Activated T-cell treated with anti-CD3 and anti-CD28 coated beads for 1 hour (primary cell): Measurements from ENCODE around the gene LNX1.

Experiments used
- DNase-seq: peaks from one replicate; pipeline ENCODE4 v3.0.0-alpha.2; 2020; ENCODE audit warnings: low read depth

The LNX1 gene

DNA sequence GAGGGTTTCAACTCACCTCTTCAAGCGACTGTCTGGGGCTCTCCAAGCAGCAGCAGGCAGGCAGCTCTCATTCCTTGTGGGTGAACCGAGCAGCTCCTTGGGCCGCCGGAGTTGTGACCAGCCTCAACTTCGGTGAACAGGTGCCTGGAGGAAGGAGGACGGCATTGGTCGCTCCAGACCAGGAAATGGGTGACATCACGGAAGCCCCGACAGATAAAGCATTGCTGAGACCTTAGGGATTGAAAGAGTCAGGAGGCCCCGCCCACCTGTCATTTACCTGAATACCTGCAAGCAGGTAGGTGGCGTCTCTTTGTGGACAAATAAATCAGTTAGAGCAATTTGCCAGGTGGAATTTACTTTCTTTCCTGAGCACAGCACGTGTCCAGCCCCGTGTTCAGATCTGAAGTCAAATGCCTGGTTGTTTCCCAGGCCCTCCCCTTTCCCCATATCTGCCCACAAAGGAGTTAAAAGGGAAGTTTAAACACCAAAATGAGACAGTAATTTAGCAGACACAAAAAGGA, at the start of gene LNX1:
Gene LNX1, minus strand, starts transcription at position 115 of the 521 bp plus-strand sequence. CDS start 17,484 bp downstream, outside the sequence.
- no peak for DNase-seq

DNA sequence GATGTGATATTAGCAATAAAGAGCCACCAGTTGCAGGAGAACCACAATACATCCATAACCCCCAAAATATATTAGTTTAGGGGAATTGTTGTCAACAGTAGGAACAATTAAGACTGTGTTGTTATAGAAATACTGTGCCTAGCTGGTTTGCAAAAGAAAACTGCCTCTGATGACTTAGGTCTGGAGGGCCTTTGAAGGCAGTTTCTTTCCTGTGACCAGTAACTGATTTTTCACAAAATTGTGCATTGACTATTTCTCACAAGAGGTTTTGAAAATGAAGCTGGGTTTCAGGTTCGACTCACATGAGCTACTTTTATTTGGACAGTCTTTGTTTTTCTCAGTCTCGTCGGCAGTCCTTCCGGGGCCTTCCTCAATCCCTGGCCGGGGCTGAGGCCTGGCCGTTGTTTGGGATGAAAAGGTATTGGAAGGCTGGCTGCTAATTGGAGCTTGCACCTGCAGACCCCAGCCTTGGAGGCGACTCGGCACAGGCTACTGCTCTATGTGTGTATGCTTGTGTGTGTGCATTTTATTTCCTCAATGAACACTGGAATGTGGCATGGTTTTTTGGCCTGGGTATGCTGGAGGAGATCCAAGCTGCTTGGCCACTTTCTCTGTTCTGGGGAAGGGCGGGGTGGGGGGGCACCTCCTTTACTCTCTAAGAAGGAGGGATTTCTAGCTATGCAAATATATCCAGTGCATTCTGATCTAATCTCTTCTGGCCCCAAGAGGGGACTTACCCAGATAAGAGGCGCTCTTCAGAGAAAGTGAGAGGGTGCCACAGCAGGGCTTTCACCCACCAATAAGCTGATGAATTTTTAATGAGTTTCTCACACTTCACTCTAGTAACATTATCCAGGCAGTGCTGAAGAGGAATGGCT, 49.5 kb upstream of the LNX1 start:
- no peak for DNase-seq

DNA sequence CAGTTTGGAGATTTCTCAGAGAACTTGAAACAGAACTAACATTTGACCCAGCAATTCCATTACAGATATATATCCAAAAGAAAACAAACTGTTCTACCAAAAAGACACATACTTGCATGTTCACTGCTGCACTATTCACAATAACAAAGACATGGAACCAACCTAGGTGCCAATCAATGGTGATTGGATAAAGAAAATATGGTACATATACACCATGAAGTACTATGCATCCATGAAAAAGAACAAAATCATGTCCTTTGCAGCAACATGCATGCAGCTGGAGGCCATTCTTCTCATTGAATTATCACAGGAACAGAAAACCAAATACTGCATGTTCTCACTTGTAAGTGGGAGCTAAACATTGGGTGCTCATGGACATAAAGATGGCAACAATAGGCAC, 47.6 kb upstream of the LNX1 start:
- DNase-seq: no peak

GRCh38 chr4:53637348-53637747, 46.1 kb upstream of the LNX1 start:
- DNase-seq: no peak

GRCh38 chr4:53635697-53636483, 44.6 kb upstream of the LNX1 start:
- DNase-seq: no peak

- DNase-seq: no peak
Measured at GRCh38 chr4:53633608-53634007, 42.3 kb upstream of the LNX1 start.

GRCh38 chr4:53629296-53629695, 38.0 kb upstream of the LNX1 start:
- no peak for DNase-seq

DNA sequence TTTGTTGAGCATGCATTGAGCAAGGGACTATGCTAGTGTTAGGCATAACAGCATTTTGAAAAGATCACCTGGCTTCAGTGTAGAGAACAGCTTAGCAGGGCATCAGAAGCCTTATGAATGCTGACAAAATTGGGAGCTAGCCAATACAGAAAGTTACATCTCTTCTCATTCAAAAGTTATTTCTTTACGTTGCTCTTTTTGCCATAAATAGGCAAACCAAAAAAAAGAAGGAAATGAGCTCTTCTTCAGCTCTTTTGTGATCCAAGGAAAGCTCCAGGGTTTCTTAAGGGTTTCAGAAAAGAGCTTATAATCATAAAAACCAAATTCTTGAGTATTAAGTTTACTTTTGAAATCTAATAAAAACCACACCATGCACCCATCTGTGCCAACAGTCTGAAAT, 35.2 kb upstream of the LNX1 start:
- DNase-seq: no peak

- no peak for DNase-seq
Measured at GRCh38 chr4:53625888-53626287, 34.6 kb upstream of the LNX1 start.

- DNase-seq: no peak
Measured at GRCh38 chr4:53622739-53623151, 31.5 kb upstream of the LNX1 start.

DNA sequence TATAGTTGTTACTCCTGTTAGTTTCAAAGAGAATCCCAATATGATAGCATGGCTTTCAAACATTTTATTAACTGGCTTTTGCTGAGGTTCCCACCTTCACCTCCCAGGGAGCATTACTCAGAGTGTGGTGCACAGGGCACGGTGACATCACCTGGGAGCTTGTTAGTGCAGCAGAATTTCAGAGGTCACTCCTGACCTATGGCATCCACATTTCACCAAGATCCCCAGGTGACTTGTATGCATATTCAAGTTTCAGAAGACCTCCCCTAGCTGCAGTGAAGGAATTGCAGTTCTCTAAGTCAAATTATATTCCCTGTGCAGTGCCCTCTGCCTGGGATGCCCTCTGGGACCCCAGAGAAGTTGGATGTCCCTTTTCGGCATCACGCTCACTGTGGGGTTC, 29.7 kb upstream of the LNX1 start:
- no peak for DNase-seq

DNA sequence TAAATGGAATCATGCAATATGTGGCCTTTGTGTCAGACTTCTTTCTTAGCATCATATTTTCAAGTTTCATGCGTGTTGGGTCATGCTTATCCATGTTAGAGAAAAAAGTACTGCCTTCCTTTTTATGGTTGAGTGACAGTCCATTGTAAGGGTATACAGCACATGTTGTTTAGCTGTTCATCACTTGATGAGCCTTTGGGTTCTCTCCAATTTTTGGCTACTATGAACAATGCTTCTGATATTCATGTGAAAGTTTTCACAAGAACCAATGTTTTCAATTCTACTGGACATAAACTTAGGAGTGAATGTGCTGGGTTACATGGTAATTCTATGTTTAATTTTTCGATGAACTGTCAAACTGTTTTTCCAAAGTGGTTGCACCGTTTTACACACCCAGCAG, 28.1 kb upstream of the LNX1 start:
- no peak for DNase-seq

GRCh38 chr4:53618321-53618720, 27.0 kb upstream of the LNX1 start:
- no peak for DNase-seq

GRCh38 chr4:53617101-53617680, 25.9 kb upstream of the LNX1 start:
- no peak for DNase-seq

DNA sequence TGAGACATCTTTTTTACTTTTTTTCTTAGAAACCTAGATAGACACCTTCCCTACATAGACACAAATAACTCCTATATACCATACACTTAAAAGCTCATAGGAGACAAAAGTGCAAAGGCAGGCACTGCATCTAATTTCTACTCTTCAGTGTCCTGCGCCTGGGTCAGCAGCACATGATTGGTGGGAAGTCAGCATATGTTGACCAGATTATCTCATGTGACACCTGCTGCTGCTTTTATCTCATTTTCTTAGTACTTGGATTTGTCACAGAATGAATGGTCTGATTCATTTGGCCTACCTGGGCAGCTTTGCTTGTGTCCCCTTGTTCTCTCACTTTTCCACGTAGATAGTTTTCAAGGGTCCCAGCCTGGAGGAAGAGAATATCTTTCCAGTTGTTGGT, 24.9 kb upstream of the LNX1 start:
- DNase-seq: no peak

DNA sequence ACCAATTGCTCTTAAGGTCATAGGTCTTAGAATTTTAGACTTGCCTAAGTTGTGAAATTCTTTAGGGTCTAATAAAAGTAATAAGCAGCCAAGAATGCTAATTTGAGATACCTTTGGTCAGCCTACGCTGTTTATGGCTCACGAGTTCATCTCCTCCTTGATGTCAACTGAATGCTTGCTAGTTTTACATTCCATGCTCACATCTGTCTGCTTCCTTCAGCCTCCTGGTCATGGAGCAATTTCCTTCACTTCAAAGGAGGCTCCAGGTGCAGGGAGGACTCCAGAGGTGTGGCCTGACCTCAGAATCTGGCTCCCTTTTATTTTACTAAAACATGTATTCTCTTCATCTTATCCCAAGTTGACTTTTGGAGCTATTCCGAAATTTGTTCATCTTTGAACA, 23.3 kb upstream of the LNX1 start:
- no peak for DNase-seq

DNA sequence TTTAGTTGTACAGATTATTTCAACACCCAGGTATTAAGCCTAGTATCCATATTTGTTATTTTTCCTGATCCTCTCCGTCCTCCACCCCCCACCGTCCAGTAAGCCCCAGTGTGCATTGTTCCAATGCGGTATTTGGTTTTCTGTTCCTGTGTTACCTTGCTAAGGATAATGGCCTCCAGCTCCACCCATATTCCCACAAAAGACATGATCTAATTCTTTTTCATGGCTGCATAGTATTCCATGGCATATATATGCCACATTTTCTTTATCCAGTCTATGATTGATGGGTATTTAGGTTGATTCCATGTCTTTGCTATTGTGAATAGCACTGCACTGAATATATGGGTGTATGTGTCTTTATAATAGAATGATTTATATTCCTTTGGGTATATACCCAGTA, 22.1 kb upstream of the LNX1 start:
- DNase-seq: no peak

GRCh38 chr4:53608649-53609048, 17.4 kb upstream of the LNX1 start:
- no peak for DNase-seq

DNA sequence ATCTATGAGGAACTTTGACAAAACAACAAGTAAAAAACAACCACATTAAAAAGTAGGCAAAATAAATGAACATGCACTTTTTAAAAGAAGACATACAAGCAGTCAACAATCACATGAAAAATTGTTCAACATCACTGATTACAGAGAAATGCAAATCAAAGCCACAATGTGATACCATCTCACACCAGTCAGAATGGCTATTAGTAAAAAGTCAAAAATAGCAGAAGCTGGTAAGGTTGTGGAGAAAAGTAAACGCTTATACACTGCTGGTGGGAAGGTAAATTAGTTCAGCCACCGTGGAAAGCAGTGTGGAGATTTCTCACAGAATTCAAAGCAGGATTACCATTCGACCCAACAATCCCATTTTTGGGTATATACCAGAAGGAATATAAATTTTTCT, 17.0 kb upstream of the LNX1 start:
- DNase-seq: no peak

GRCh38 chr4:53605783-53606182, 14.5 kb upstream of the LNX1 start:
- no peak for DNase-seq

- no peak for DNase-seq
Measured at GRCh38 chr4:53602390-53602789, 11.1 kb upstream of the LNX1 start.

- DNase-seq: no peak
Measured at GRCh38 chr4:53601251-53601764, 10.0 kb upstream of the LNX1 start.
